Ovary (tissue), 9 donors: ENCODE data around the gene MXD3. TPM values are rescaled to one million over a fixed set of nuclear protein-coding genes. Genes with fewer than 3 reads are reported as not detected.

Source experiments
- DNase-seq, 5 donors: peaks; one replicate each; pipeline ENCODE4 v3.0.0-alpha.2; 2019 to 2020
- H3K27ac ChIP-seq, 2 donors: fragments of 200-600 bp; one replicate each; pipeline versions ENCODE4 v1.5.1 to v1.8.0; 2019 to 2022
- H3K27me3 ChIP-seq: fragments of 200-600 bp; one replicate; pipeline ENCODE4 v1.8.0; 2022
- H3K36me3 ChIP-seq: fragments of 200-600 bp; sonication (generic); one replicate; pipeline ENCODE4 v1.5.1; 2019
- H3K4me1 ChIP-seq: one replicate; pipeline ENCODE4 v1.8.1; 2013; ENCODE audit warnings: mild to moderate bottlenecking, moderate library complexity; ENCODE audit not compliant: insufficient read depth
- H3K4me3 ChIP-seq: fragments of 200-600 bp; sonication (generic); one replicate; pipeline ENCODE4 v1.5.1; 2017
- H3K9me3 ChIP-seq, 2 donors: fragments of 200-600 bp in 1 of 2; sonication (generic) in 1 of 2; one replicate each; pipeline versions ENCODE4 v1.5.1 to v1.8.1; 2013 to 2019; ENCODE audit warnings: mild to moderate bottlenecking in 1 of 2, moderate library complexity in 1 of 2
- EP300 ChIP-seq: sonication (generic); formaldehyde crosslinking; IDR thresholded peaks from one replicate; pipeline ENCODE4 v1.6.1; 2017; ENCODE audit warnings: antibody characterized with exemption
- POLR2A ChIP-seq: fragments of 450-650 bp; IDR thresholded peaks from one replicate; pipeline ENCODE4 v1.6.1; 2017; ENCODE audit warnings: antibody characterized with exemption, mild to moderate bottlenecking, moderate library complexity
- WGBS, 3 donors: extraction: QIAGEN DNeasy Blood & Tissue Kit in 1 of 3; methylation state at CpG; one replicate each; pipeline versions ENCODE4 v1.1.5 to v1.1.7; 2013 to 2017; 5-methylcytosine and 5-hydroxymethylcytosine counted together
- intact Hi-C, 4 donors: fragments of 100-400 bp; cut with DNase I; formaldehyde crosslinking; loops; one replicate each; pipeline versions ENCODE4 v1.11.0 to v1.15.1; 2022 to 2023
- polyA plus RNA-seq, 2 donors: library from polyadenylated mRNA; stranded (reverse); fragments of 200-250 nt in 1 of 2; fragments of 350-450 nt in 1 of 2; fragmentation: Illumina TruSeq in 1 of 2; extraction: RNeasy Lipid Tissue Mini Kit (QIAGEN cat#74804) in 1 of 2; gene quantifications; one replicate each; pipeline ENCODE4 v1.2.3, GENCODE V29; 2013 to 2014
- total RNA-seq, 7 donors: library from RNA; depleted of rRNA in 2 of 7; stranded (reverse); fragments of >200 nt in 2 of 7; fragmentation: NEBNext Ultra II Directional in 3 of 7; extraction: Animal tissue kit (Norgen Biotek cat#: 25700) in 3 of 7; gene quantifications; one replicate each; pipeline versions ENCODE4 v1.1.0 to v1.2.4, GENCODE V29; 2016 to 2023
- TF ChIP-seq, protein P1 (sequence below), 3 donors: fragments of 450-650 bp in 2 of 3; fragments of 200-600 bp in 1 of 3; IDR thresholded peaks; one replicate each; pipeline versions ENCODE4 v1.5.1 to v1.8.0; 2016 to 2022; ENCODE audit warnings: antibody characterized with exemption in 3 of 3, mild to moderate bottlenecking in 1 of 3
- donor health status: DM: no; HTN: no; CAD: no; lungs with moderate emphysema.
- donor health status: DM: no; HTN: no; CAD: no.
- donor health status: Bipolar disorder and iron deficiency.
- donor health status: DM: yes; HTN: yes; CAD: no.
- donor health status: DM: no; HTN: no; CAD: no.
- donor health status: DM: yes; HTN: yes; CAD: no.

The MXD3 gene
- total and polyA plus RNA-seq, 9 donors = 0.30 to 9.8 (median 6.0) TPM

DNA sequence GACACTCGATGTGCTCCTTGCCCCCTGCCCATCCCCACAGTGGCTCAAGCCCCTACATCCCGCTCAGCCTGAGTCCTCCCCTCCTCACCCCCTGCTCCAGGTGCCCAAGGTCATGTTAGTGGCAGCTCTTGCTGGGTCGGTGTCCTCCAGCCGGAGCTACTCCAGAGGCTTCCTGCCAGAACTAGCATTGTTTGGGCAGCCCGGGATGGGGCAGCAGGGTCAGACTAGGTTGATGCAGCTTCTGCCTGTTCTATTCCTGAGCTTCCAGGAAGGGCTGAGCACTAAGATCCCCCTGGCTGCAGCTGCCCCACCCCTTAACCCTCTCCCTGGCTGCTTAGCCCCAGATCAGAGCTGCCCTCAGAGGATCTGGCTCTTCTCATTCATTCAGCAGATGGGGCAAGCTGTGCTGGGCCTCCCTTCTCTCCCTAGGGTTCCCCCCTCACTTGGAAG is 46.7 kb upstream of the MXD3 start:
- Histone ChIP-seq H3K9me3 (no peaks in the 10 kb centered on the region), H3K27ac (no peak overlapping the region), H3K4me3 (peak overlapping the region; percentile 18), H3K4me1 (peaks cover 2% of the 10 kb centered on the region), H3K27me3 (no peaks in the 10 kb centered on the region), H3K36me3 (no peaks in the 10 kb centered on the region)
- no peak for TF ChIP-seq POLR2A
- TF ChIP-seq EP300 = no peak
- TF ChIP-seq, protein P1, sequence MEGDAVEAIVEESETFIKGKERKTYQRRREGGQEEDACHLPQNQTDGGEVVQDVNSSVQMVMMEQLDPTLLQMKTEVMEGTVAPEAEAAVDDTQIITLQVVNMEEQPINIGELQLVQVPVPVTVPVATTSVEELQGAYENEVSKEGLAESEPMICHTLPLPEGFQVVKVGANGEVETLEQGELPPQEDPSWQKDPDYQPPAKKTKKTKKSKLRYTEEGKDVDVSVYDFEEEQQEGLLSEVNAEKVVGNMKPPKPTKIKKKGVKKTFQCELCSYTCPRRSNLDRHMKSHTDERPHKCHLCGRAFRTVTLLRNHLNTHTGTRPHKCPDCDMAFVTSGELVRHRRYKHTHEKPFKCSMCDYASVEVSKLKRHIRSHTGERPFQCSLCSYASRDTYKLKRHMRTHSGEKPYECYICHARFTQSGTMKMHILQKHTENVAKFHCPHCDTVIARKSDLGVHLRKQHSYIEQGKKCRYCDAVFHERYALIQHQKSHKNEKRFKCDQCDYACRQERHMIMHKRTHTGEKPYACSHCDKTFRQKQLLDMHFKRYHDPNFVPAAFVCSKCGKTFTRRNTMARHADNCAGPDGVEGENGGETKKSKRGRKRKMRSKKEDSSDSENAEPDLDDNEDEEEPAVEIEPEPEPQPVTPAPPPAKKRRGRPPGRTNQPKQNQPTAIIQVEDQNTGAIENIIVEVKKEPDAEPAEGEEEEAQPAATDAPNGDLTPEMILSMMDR (IDR thresholded peaks at IDR 0.05) = no peak
- no peak for DNase-seq
- WGBS, 3 donors = 32 to 39% (median 36%) methylated on average over 4 to 5 of the region's 5 CpGs
- intact Hi-C loops = no loop called here

GRCh38 chr5:177357459-177358351 is 46.0 kb upstream of the MXD3 start, which contains the start of gene RGS14:
Gene RGS14 (plus strand): TSS chr5:177357924. CDS start chr5:177358025, 101 bp downstream.
- DNase-seq = no peak
- H3K27ac ChIP-seq = no peak within 1 kb of the TSS
- WGBS, 3 donors = 48 to 57% (median 52%) methylated on average over 30 to 37 of the region's 37 CpGs

DNA sequence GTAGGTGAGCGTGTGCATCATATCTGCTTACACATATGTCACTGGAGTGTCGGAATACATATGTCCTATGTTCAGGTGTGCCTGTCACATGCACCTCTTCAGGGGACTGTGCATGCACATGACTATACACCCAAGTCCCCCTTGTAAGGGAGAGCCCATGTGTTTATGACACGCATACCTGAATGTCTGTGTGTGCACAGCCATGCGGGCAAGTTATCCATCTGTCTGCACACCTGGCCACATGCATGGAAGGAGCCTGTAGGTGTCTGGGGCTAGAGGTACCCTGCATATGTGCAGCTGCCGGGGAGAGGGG is 45.4 kb upstream of the MXD3 start:
- Histone ChIP-seq H3K4me3 (no peak overlapping the region), H3K27ac (no peak overlapping the region), H3K4me1 (peaks cover 1% of the 10 kb centered on the region), H3K9me3 (no peaks in the 10 kb centered on the region), H3K27me3 (no peaks in the 10 kb centered on the region), H3K36me3 (no peaks in the 10 kb centered on the region)
- intact Hi-C loops = no loop called here
- TF ChIP-seq EP300 = no peak
- no peak for TF ChIP-seq POLR2A
- TF ChIP-seq, protein P1 (IDR thresholded peaks at IDR 0.05) = no peak
- WGBS, 3 donors = 79 to 82% (median 80%) methylated on average over 5 of the region's 5 CpGs
- DNase-seq = no peak

More at GRCh38 chr5:177357459-177358351, 46.0 kb upstream of the MXD3 start, which contains the start of gene RGS14:
- TF ChIP-seq POLR2A = no peak
- TF ChIP-seq EP300 = no peak
- TF ChIP-seq, protein P1 (IDR thresholded peaks at IDR 0.05) = no peak
- peak within 1 kb of the TSS; percentile 18 for H3K4me3 ChIP-seq
- H3K9me3 ChIP-seq = no peaks in the 10 kb centered on the region
- no peaks in the 10 kb centered on the region for H3K36me3 ChIP-seq
- no peaks in the 10 kb centered on the region for H3K27me3 ChIP-seq
- H3K4me1 ChIP-seq = no peaks in the 10 kb centered on the region
- intact Hi-C loops = no loop called here

DNA sequence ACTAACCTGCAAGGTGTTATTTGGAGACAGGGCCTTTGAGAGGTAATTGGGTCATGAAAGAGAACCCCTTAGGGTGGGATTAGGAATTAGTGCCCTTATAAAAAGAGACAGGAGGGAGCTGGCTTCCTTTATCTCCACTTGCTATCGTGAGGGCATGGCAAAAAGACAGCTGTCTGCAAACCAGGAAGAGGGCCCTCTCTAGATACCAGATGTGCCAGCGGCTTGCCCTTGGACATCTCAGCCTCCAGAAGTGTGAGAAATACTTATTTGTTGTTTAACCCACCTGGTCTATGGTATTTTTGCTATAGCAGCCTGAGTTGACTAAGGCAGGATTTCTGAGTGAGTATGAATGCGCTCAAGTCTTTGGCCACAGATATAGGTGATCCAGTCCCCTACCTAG is 45.0 kb upstream of the MXD3 start:
- no peak overlapping the region for H3K27ac ChIP-seq
- intact Hi-C loops = no loop called here
- no peaks in the 10 kb centered on the region for H3K27me3 ChIP-seq
- H3K4me1 ChIP-seq = peaks cover 3% of the 10 kb centered on the region
- 56 to 64% (median 62%) methylated on average over 3 of the region's 3 CpGs for WGBS, 3 donors
- TF ChIP-seq EP300 (no peak), POLR2A (no peak)
- TF ChIP-seq, protein P1 (IDR thresholded peaks at IDR 0.05) = no peak
- DNase-seq = no peak
- H3K4me3 ChIP-seq = no peak overlapping the region
- no peaks in the 10 kb centered on the region for H3K36me3 ChIP-seq
- no peaks in the 10 kb centered on the region for H3K9me3 ChIP-seq
